GM12891 (cell line): ENCODE data around the gene PRMT1.

Source experiments
- PAX5 ChIP-seq: IDR thresholded peaks from 2 replicates; pipeline ENCODE4 v1.6.1; 2011; ENCODE audit warnings: low read length, moderate library complexity, mild to moderate bottlenecking; ENCODE audit not compliant: insufficient read depth, severe bottlenecking
- POLR2A ChIP-seq: IDR thresholded peaks from 2 replicates; pipeline ENCODE4 v1.6.1; 2011; ENCODE audit warnings: low read depth, low read length, control low read depth
- POLR2AphosphoS5 ChIP-seq: IDR thresholded peaks from 2 replicates; pipeline ENCODE4 v1.6.1; 2011; ENCODE audit warnings: low read depth, low read length, control low read depth
- TAF1 ChIP-seq: IDR thresholded peaks from 2 replicates; pipeline ENCODE4 v1.6.1; 2011; ENCODE audit warnings: low read depth, low read length, control low read depth

GRCh38 chr19:49686503-49687088, 9.5 kb downstream of the PRMT1 start:
- no peak for TF ChIP-seq TAF1
- TF ChIP-seq POLR2A = no peak
- no peak for TF ChIP-seq PAX5
- TF ChIP-seq POLR2AphosphoS5 = no peak
